ENCODE measurements around the gene DSTN. TPM values are rescaled to one million over a fixed set of nuclear protein-coding genes. Genes with fewer than 3 reads are reported as not detected.

Gene DSTN
- total and polyA plus RNA-seq, 2 donors (not counting 1 experiment from before 2014, with no cell fraction given), result 6.6 to 13.4 TPM

- Histone ChIP-seq H3K27me3 (replicated peaks in 1 of 4; ENCODE audit: control extremely low read depth in 1 of 4, control insufficient read depth in 3 of 4, insufficient read depth in 4 of 4, low read length in 3 of 4) (peaks cover 0 to 26% (median 23%) of the 10 kb centered on the region in 4 experiments), H3K27ac (ENCODE audit: low read length in 2 of 2) (no peak overlapping the region), H3K4me3 (ENCODE audit: control extremely low read depth in 1 of 5, extremely low read depth in 1 of 5, insufficient read depth in 1 of 5, low read depth in 2 of 5, low read length in 4 of 5) (no peak overlapping the region), H2AFZ (ENCODE audit: insufficient read depth, low read depth, low read length, poor library complexity, severe bottlenecking) (no peak overlapping the region), H3K4me2 (replicated peaks; ENCODE audit: low read depth, low read length, poor library complexity, severe bottlenecking) (no peak overlapping the region), H4K20me1 (ENCODE audit: control insufficient read depth, insufficient read depth, low read length, poor library complexity, severe bottlenecking) (no peaks in the 10 kb centered on the region), H3K79me2 (ENCODE audit: control insufficient read depth, insufficient read depth, low read length) (no peaks in the 10 kb centered on the region), H3K9me3 (ENCODE audit: control extremely low read depth in 1 of 3, control insufficient read depth in 2 of 3, insufficient read depth in 1 of 3, low read length in 2 of 3) (no peaks in the 10 kb centered on the region), H3K9ac (ENCODE audit: low read length) (no peak overlapping the region), H3K36me3 (replicated peaks in 1 of 2; ENCODE audit: control extremely low read depth in 1 of 2, control insufficient read depth in 1 of 2, extremely low read depth in 1 of 2, insufficient read depth in 2 of 2, low read length in 1 of 2) (no peaks in the 10 kb centered on the region), H3K4me1 (ENCODE audit: control insufficient read depth in 2 of 2, insufficient read depth in 2 of 2, low read length in 2 of 2) (peaks cover 6 to 14% of the 10 kb centered on the region in 2 donors)
- no peak for TF ChIP-seq EZH2 (IDR thresholded peaks at IDR 0.05; ENCODE audit: borderline replicate concordance, insufficient read depth, low read depth, low read length, poor library complexity, severe bottlenecking)
- TF ChIP-seq CTCF (IDR thresholded peaks at IDR 0.05), result no peak
- POLR2A ChIA-PET, result no interaction called here
- Mint-ChIP-seq H3K9me3 (ENCODE audit: insufficient read depth) (no peaks in the 10 kb centered on the region), H3K27ac (no peak overlapping the region), H3K27me3 (peaks cover 46% of the 10 kb centered on the region), H3K4me1 (peaks cover 10% of the 10 kb centered on the region), H3K4me3 (no peak overlapping the region)
- CTCF ChIA-PET, result no interaction called here
- DNase-seq (no peak), ATAC-seq (ENCODE audit: low read depth) (no peak)
- intact Hi-C loops (cut with micrococcal nuclease), result no loop called here
Measured at GRCh38 chr20:17529586-17529985, 40.3 kb upstream of the DSTN start.

GRCh38 chr20:17530153-17530552 lies 39.7 kb upstream of the DSTN start:
- H3K9me3 ChIP-seq (ENCODE audit: control extremely low read depth in 1 of 3, control insufficient read depth in 2 of 3, insufficient read depth in 1 of 3, low read length in 2 of 3), result no peaks in the 10 kb centered on the region
- Mint-ChIP-seq H3K27me3 (peaks cover 46% of the 10 kb centered on the region), H3K4me1 (peaks cover 10% of the 10 kb centered on the region), H3K9me3 (ENCODE audit: insufficient read depth) (no peaks in the 10 kb centered on the region), H3K27ac (no peak overlapping the region), H3K4me3 (peak overlapping the region; percentile 80)
- POLR2A ChIA-PET, result no interaction called here
- TF ChIP-seq CTCF (IDR thresholded peaks at IDR 0.05) (no peak), EZH2 (IDR thresholded peaks at IDR 0.05; ENCODE audit: borderline replicate concordance, insufficient read depth, low read depth, low read length, poor library complexity, severe bottlenecking) (no peak)
- intact Hi-C loops (cut with micrococcal nuclease), result loop anchor here (10.0 kb wide), 1 partner anchor 155 kb away; the partner anchor contains the start of gene RRBP1
- H3K36me3 ChIP-seq (replicated peaks in 1 of 2; ENCODE audit: control extremely low read depth in 1 of 2, control insufficient read depth in 1 of 2, extremely low read depth in 1 of 2, insufficient read depth in 2 of 2, low read length in 1 of 2), result no peaks in the 10 kb centered on the region
- no peak overlapping the region for H3K27ac ChIP-seq (ENCODE audit: low read length in 2 of 2)
- ATAC-seq (ENCODE audit: low read depth) (no peak), DNase-seq (no peak)
- H3K4me3 ChIP-seq (ENCODE audit: control extremely low read depth in 1 of 5, extremely low read depth in 1 of 5, insufficient read depth in 1 of 5, low read depth in 2 of 5, low read length in 4 of 5), result no peak overlapping the region
- peaks cover 0 to 26% (median 21%) of the 10 kb centered on the region in 4 experiments for H3K27me3 ChIP-seq (replicated peaks in 1 of 4; ENCODE audit: control extremely low read depth in 1 of 4, control insufficient read depth in 3 of 4, insufficient read depth in 4 of 4, low read length in 3 of 4)
- H3K9ac ChIP-seq (ENCODE audit: low read length), result no peak overlapping the region
- CTCF ChIA-PET, result interaction anchor here (1.8 kb wide), 1 partner anchor 25 kb away, joined by 7 read pairs; no protein-coding TSS in a partner anchor
- no peak overlapping the region for H2AFZ ChIP-seq (ENCODE audit: insufficient read depth, low read depth, low read length, poor library complexity, severe bottlenecking)
- no peaks in the 10 kb centered on the region for H4K20me1 ChIP-seq (ENCODE audit: control insufficient read depth, insufficient read depth, low read length, poor library complexity, severe bottlenecking)
- peak overlapping the region; percentile 88 for H3K4me2 ChIP-seq (replicated peaks; ENCODE audit: low read depth, low read length, poor library complexity, severe bottlenecking)
- 99% methylated on average over 6 of the region's 7 CpGs for WGBS (ENCODE audit: insufficient coverage)
- no peaks in the 10 kb centered on the region for H3K79me2 ChIP-seq (ENCODE audit: control insufficient read depth, insufficient read depth, low read length)
- peaks cover 6 to 14% of the 10 kb centered on the region in 2 donors for H3K4me1 ChIP-seq (ENCODE audit: control insufficient read depth in 2 of 2, insufficient read depth in 2 of 2, low read length in 2 of 2)

Data from B cell (primary cell).